Vagina (tissue), 2 donors: Measurements from ENCODE around the gene SGK1.

Source experiments
- CTCF ChIP-seq, 3 experiments: fragments of 450-650 bp in 2 of 3; fragments of 200-600 bp in 1 of 3; sonication (generic) in 1 of 3; IDR thresholded peaks; one replicate each; pipeline ENCODE4 v1.5.1; 2017 to 2019; ENCODE audit warnings: antibody characterized with exemption in 3 of 3, mild to moderate bottlenecking in 2 of 3, moderate library complexity in 2 of 3
- POLR2A ChIP-seq, 2 donors: fragments of 450-650 bp; IDR thresholded peaks; one replicate each; pipeline ENCODE4 v1.6.1; 2017; ENCODE audit warnings: antibody characterized with exemption in 2 of 2, mild to moderate bottlenecking in 2 of 2, moderate library complexity in 2 of 2

DNA sequence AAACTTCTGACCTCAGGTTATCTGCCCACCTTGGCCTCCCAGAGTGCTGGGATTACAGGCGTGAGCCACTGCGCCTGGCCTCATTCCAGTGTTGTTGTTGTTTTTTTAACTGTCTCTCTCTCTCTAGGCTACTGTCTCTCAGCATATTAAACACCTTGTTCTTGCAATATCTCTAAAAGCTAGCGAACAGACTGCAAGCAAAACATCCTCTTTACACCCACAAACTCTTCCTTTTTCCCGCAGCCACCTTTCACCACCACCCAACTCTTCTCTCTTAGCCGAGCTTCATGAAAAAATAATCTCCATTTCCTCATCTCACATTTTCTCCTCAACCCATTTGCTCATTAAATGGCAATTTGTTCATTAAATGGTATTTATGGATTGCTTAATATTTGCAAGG is 45.5 kb downstream of the SGK1 start:
- TF ChIP-seq CTCF (IDR thresholded peaks at IDR 0.05), result no peak
- TF ChIP-seq POLR2A (IDR thresholded peaks at IDR 0.05), result no peak
